ENCODE results near the gene SEMA3D. TPM values are rescaled to one million over a fixed set of nuclear protein-coding genes. Genes with fewer than 3 reads are reported as not detected.

SEMA3D gene
- polyA plus RNA-seq, 2 of the 4 experiments (the other 2 are of a cell fraction), result 0.04 to 0.13 TPM

DNA sequence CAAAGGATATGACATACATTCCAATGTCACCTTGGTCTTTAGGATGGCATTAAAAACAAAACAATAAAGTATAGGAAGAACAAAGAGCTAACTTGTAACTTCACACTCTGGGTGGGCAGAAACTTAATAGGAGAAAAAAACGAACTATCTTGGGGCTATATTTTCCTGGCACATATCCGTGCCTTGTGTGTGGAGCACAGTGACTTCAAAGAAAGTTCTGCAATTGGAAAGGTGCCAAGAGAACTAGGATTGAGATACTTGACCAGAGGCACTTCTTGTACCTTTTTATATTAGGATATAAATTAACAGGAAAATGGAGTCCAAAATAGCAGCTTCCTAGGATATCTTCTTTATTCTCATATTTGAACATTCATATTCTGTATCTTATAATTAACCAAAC lies 148.4 kb downstream of the SEMA3D start:
- no peak overlapping the region for H3K4me3 ChIP-seq
- H3K4me1 ChIP-seq, result no peaks in the 10 kb centered on the region
- H3K9me3 ChIP-seq, result no peaks in the 10 kb centered on the region
- H3K4me2 ChIP-seq, result no peak overlapping the region
- H3K27ac ChIP-seq, result no peak overlapping the region
- ATAC-seq (no peak), DNase-seq (ENCODE audit: low read depth in 1 of 2, low spot score in 1 of 2) (no peak), FAIRE-seq (no peak)
- WGBS (ENCODE audit: missing lambda C conversion rate), result 10% methylated on average over 2 of the region's 2 CpGs
- TF ChIP-seq ZNF302 (CRISPR knock-in tag; IDR thresholded peaks at IDR 0.05) (no peak), CBX8 (IDR thresholded peaks at IDR 0.05) (no peak), CHD4 (IDR thresholded peaks at IDR 0.05; ENCODE audit: borderline replicate concordance) (no peak), HEYL (CRISPR knock-in tag; IDR thresholded peaks at IDR 0.05) (no peak), MYC (IDR thresholded peaks at IDR 0.05; ENCODE audit: borderline replicate concordance, low read length) (no peak), RARB (CRISPR knock-in tag; IDR thresholded peaks at IDR 0.05) (no peak), PHF8 (IDR thresholded peaks at IDR 0.05; ENCODE audit: borderline replicate concordance, low read depth) (no peak), NPAS2 (CRISPR knock-in tag; IDR thresholded peaks at IDR 0.05; ENCODE audit: borderline replicate concordance) (no peak), SREBF2 (IDR thresholded peaks at IDR 0.05) (no peak), ZC3H11A (IDR thresholded peaks at IDR 0.05) (no peak), ZFP36 (IDR thresholded peaks at IDR 0.05; ENCODE audit: borderline replicate concordance, partially characterized antibody) (no peak)
- TF ChIP-seq, protein P1, sequence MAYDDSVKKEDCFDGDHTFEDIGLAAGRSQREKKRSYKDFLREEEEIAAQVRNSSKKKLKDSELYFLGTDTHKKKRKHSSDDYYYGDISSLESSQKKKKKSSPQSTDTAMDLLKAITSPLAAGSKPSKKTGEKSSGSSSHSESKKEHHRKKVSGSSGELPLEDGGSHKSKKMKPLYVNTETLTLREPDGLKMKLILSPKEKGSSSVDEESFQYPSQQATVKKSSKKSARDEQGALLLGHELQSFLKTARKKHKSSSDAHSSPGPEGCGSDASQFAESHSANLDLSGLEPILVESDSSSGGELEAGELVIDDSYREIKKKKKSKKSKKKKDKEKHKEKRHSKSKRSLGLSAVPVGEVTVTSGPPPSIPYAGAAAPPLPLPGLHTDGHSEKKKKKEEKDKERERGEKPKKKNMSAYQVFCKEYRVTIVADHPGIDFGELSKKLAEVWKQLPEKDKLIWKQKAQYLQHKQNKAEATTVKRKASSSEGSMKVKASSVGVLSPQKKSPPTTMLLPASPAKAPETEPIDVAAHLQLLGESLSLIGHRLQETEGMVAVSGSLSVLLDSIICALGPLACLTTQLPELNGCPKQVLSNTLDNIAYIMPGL (CRISPR knock-in tag; IDR thresholded peaks at IDR 0.05; ENCODE audit: borderline replicate concordance), result no peak
- TF ChIP-seq, protein P2, sequence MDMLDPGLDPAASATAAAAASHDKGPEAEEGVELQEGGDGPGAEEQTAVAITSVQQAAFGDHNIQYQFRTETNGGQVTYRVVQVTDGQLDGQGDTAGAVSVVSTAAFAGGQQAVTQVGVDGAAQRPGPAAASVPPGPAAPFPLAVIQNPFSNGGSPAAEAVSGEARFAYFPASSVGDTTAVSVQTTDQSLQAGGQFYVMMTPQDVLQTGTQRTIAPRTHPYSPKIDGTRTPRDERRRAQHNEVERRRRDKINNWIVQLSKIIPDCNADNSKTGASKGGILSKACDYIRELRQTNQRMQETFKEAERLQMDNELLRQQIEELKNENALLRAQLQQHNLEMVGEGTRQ (IDR thresholded peaks at IDR 0.05), result no peak
- TF ChIP-seq, protein P3, sequence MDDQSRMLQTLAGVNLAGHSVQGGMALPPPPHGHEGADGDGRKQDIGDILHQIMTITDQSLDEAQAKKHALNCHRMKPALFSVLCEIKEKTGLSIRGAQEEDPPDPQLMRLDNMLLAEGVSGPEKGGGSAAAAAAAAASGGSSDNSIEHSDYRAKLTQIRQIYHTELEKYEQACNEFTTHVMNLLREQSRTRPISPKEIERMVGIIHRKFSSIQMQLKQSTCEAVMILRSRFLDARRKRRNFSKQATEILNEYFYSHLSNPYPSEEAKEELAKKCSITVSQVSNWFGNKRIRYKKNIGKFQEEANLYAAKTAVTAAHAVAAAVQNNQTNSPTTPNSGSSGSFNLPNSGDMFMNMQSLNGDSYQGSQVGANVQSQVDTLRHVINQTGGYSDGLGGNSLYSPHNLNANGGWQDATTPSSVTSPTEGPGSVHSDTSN (IDR thresholded peaks at IDR 0.05), result no peak
- TF ChIP-seq, protein P4, sequence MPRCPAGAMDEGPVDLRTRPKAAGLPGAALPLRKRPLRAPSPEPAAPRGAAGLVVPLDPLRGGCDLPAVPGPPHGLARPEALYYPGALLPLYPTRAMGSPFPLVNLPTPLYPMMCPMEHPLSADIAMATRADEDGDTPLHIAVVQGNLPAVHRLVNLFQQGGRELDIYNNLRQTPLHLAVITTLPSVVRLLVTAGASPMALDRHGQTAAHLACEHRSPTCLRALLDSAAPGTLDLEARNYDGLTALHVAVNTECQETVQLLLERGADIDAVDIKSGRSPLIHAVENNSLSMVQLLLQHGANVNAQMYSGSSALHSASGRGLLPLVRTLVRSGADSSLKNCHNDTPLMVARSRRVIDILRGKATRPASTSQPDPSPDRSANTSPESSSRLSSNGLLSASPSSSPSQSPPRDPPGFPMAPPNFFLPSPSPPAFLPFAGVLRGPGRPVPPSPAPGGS (IDR thresholded peaks at IDR 0.05), result no peak
- CTCF ChIA-PET, result interaction anchor here (1.6 to 7.5 kb wide), 4 partner anchors 16 to 1102 kb away, joined by 3 to 98 read pairs (median 6); no protein-coding TSS in a partner anchor
- POLR2A ChIA-PET, result no interaction called here

DNA sequence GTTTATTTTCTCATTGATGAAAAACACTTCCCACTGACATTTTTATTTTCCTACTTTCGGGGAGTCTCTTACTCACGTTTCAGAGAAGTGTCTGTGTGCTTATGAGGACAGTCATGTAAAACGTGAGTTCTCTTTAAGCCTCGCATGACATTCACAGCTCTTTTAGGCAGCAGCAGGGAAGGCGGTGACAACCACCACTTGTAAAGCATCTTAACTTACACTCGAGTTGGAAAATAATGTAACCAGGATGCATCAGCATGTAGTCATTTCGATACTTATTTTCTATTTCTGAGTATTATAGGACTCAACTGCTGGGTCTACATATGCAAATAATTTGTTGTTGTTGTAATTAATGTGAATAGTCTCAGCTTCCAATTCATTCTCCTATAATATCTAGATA lies 153.6 kb downstream of the SEMA3D start:
- DNase-seq (ENCODE audit: low read depth in 1 of 2, low spot score in 1 of 2), result no peak
- WGBS (ENCODE audit: missing lambda C conversion rate), result 51% methylated on average over 7 of the region's 7 CpGs
- CTCF ChIA-PET, result interaction anchor here (1.2 to 2.4 kb wide), 3 partner anchors 796 to 1098 kb away, joined by 3 to 8 read pairs (median 4); no protein-coding TSS in a partner anchor
- no peak overlapping the region for H3K27ac ChIP-seq
- H3K9me3 ChIP-seq, result no peaks in the 10 kb centered on the region
- ATAC-seq, result no peak
- H3K4me2 ChIP-seq, result no peak overlapping the region
- FAIRE-seq, result no peak
- H3K4me1 ChIP-seq, result no peaks in the 10 kb centered on the region
- no peak overlapping the region for H3K4me3 ChIP-seq
- POLR2A ChIA-PET, result no interaction called here
- TF ChIP-seq RAD21 (conservative IDR thresholded peaks at IDR 0.05 in 1 of 2, IDR thresholded peaks at IDR 0.05 in 1 of 2), result no peak
- TF ChIP-seq KDM1A (IDR thresholded peaks at IDR 0.05; ENCODE audit: low read depth), result no peak

DNA sequence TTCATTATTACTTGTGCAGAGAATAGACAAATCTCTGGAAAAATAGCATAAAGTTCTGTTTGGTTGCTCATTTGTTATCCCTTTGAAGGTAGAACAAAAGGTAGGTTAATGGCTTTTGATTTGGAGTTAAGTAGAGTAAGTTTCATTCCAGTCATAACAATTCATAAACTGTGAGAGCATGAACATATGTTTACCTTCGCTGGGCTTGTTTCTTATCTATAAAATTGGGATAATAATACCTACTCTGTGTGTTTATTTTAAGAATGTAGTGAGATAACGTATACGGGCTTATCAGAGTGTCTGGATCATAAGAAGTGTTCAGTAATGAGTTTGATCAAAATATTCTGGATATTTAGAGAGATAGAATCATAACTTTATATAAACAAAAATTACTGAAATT lies 155.4 kb downstream of the SEMA3D start:
- Histone ChIP-seq H3K4me1 (no peaks in the 10 kb centered on the region), H3K27ac (no peak overlapping the region), H3K4me3 (no peak overlapping the region), H3K4me2 (no peak overlapping the region), H3K9me3 (no peaks in the 10 kb centered on the region)
- WGBS (ENCODE audit: missing lambda C conversion rate), result 52% methylated on average over 3 of the region's 3 CpGs
- ChIA-PET POLR2A (no interaction called here), CTCF (interaction anchor here (0.7 to 13.4 kb wide), 9 partner anchors 12 to 1110 kb away, joined by 3 to 354 read pairs (median 3); no protein-coding TSS in a partner anchor)
- no peak for DNase-seq (ENCODE audit: low read depth in 1 of 2, low spot score in 1 of 2)
- no peak for ATAC-seq
- no peak for FAIRE-seq
- TF ChIP-seq SMC3 (IDR thresholded peaks at IDR 0.05) (no peak), BHLHE40 (IDR thresholded peaks at IDR 0.05; ENCODE audit: low read depth, low read length) (no peak), CHD2 (IDR thresholded peaks at IDR 0.05; ENCODE audit: low read length, partially characterized antibody) (no peak), HOXB5 (CRISPR knock-in tag; IDR thresholded peaks at IDR 0.05) (no peak), RCOR1 (IDR thresholded peaks at IDR 0.05; ENCODE audit: low read depth, low read length) (no peak), POLR2A (IDR thresholded peaks at IDR 0.05; ENCODE audit: low read length) (no peak), RNF2 (IDR thresholded peaks at IDR 0.05; ENCODE audit: borderline replicate concordance, low read depth) (no peak), SREBF2 (IDR thresholded peaks at IDR 0.05) (no peak), ZSCAN20 (CRISPR knock-in tag; IDR thresholded peaks at IDR 0.05) (no peak), HDAC2 (IDR thresholded peaks at IDR 0.05) (no peak)
- TF ChIP-seq, protein P5, sequence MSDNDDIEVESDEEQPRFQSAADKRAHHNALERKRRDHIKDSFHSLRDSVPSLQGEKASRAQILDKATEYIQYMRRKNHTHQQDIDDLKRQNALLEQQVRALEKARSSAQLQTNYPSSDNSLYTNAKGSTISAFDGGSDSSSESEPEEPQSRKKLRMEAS (IDR thresholded peaks at IDR 0.05), result no peak
- TF ChIP-seq, protein P1 (CRISPR knock-in tag; IDR thresholded peaks at IDR 0.05; ENCODE audit: borderline replicate concordance), result no peak
- TF ChIP-seq, protein P3 (IDR thresholded peaks at IDR 0.05), result no peak
